Mucosa of descending colon (tissue), 3 donors: ENCODE measurements around the gene SULT4A1. TPM values are rescaled to one million over a fixed set of nuclear protein-coding genes. Genes with fewer than 3 reads are reported as not detected.

Experiments
- ATAC-seq: fragments of 200-7000 bp; cut with Tn5 transposase; one replicate; pipeline ENCODE4 v1.9.1; 2020; ENCODE audit warnings: mild to moderate bottlenecking, moderate library complexity
- DNase-seq, 3 donors: peaks; one replicate each; pipeline ENCODE4 v3.0.0-alpha.2; 2020
- H3K36me3 ChIP-seq: fragments of 200-600 bp; one replicate; pipeline ENCODE4 v1.8.0; 2021; ENCODE audit warnings: low read depth, mild to moderate bottlenecking
- H3K4me1 ChIP-seq: fragments of 200-600 bp; one replicate; pipeline ENCODE4 v1.8.0; 2021; ENCODE audit warnings: low read depth, mild to moderate bottlenecking
- H3K4me3 ChIP-seq: fragments of 200-600 bp; one replicate; pipeline ENCODE4 v1.8.0; 2021; ENCODE audit warnings: mild to moderate bottlenecking
- H3K9me3 ChIP-seq: fragments of 200-600 bp; one replicate; pipeline ENCODE4 v1.8.0; 2021; ENCODE audit warnings: mild to moderate bottlenecking
- intact Hi-C, 2 donors: fragments of 100-400 bp; cut with DNase I in 1 of 2; cut with micrococcal nuclease in 1 of 2; formaldehyde crosslinking; loops; one replicate each; pipeline versions ENCODE4 v1.11.0 to v1.11.1; 2022; cut with DNase I, micrococcal nuclease
- total RNA-seq, 3 donors: library from RNA; stranded (reverse); fragmentation: NEBNext Ultra II Directional in 2 of 3; extraction: Animal tissue kit (Norgen Biotek cat#: 25700) in 2 of 3; gene quantifications; one replicate each; pipeline versions ENCODE4 v1.2.1 to v1.2.4, GENCODE V29; 2021 to 2023
- TF ChIP-seq, protein P1 (sequence below): fragments of 200-600 bp; IDR thresholded peaks from one replicate; pipeline ENCODE4 v1.8.0; 2022; ENCODE audit warnings: antibody characterized with exemption, mild to moderate bottlenecking
- donor health status: DM: no; HTN: no; CAD: no; lungs with moderate emphysema.
- donor health status: DM: no; HTN: no; CAD: no.
- donor health status: DM: no; HTN: yes; CAD: no.

The SULT4A1 gene
- total RNA-seq, 3 donors from 2014 or later = 0.34 to 4.1 TPM; not detected in 1

DNA sequence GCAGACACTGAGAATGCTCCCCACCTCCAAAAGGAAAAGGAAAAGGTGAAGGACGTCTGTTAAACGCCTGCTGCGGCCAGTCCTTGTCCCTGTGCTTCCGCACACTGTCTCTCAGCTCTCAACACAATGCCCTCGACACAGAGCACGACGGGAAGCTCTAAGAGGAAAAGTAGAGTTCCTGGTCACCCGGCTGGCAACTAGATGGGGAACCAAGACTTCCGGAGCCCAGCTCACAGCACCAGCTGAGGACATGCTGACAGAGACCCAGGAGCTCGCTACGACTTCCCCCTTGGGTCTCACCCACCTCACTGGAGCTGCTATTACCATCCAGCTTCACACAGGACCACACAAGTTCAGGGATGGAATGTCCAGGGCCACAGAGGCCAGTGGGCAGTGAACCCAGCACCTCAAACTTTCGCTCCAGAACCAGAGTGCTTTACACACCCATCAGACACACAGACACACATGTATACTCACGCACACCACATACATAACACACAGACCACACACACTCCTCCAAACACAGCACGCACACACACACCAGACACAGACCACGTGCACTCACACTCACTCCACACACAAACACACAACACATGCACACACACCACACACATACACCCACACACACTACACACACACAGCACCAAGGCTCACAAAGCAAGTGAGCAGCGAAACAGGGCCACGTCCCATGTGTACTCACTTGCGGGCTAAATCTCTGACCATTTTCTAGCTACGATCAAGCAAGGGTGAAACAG lies 9.6 kb downstream of the SULT4A1 start:
- no peaks in the 10 kb centered on the region for H3K4me1 ChIP-seq
- H3K36me3 ChIP-seq = no peaks in the 10 kb centered on the region
- intact Hi-C loops = no loop called here
- peak in 1 of 3 donors; percentile 16 for DNase-seq
- TF ChIP-seq, protein P1, sequence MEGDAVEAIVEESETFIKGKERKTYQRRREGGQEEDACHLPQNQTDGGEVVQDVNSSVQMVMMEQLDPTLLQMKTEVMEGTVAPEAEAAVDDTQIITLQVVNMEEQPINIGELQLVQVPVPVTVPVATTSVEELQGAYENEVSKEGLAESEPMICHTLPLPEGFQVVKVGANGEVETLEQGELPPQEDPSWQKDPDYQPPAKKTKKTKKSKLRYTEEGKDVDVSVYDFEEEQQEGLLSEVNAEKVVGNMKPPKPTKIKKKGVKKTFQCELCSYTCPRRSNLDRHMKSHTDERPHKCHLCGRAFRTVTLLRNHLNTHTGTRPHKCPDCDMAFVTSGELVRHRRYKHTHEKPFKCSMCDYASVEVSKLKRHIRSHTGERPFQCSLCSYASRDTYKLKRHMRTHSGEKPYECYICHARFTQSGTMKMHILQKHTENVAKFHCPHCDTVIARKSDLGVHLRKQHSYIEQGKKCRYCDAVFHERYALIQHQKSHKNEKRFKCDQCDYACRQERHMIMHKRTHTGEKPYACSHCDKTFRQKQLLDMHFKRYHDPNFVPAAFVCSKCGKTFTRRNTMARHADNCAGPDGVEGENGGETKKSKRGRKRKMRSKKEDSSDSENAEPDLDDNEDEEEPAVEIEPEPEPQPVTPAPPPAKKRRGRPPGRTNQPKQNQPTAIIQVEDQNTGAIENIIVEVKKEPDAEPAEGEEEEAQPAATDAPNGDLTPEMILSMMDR = no peak
- no peaks in the 10 kb centered on the region for H3K9me3 ChIP-seq
- H3K4me3 ChIP-seq = no peak overlapping the region
- ATAC-seq = no peak

GRCh38 chr22:43851979-43852307 lies 10.4 kb downstream of the SULT4A1 start:
- no peak for DNase-seq
- H3K4me3 ChIP-seq = no peak overlapping the region
- TF ChIP-seq, protein P1 = no peak
- no peak for ATAC-seq
- intact Hi-C loops = no loop called here
- no peaks in the 10 kb centered on the region for H3K9me3 ChIP-seq
- no peaks in the 10 kb centered on the region for H3K4me1 ChIP-seq
- no peaks in the 10 kb centered on the region for H3K36me3 ChIP-seq

- DNase-seq (peak in 1 of 3 donors; percentile 12), ATAC-seq (no peak)
- Histone ChIP-seq H3K9me3 (no peaks in the 10 kb centered on the region), H3K36me3 (no peaks in the 10 kb centered on the region), H3K4me3 (no peak overlapping the region), H3K4me1 (no peaks in the 10 kb centered on the region)
- TF ChIP-seq, protein P1 = no peak
- intact Hi-C loops = no loop called here
These were observed 11.0 kb downstream of the SULT4A1 start for GRCh38 chr22:43851058-43851978.

- Histone ChIP-seq H3K36me3 (no peaks in the 10 kb centered on the region), H3K4me3 (no peak overlapping the region), H3K4me1 (no peaks in the 10 kb centered on the region), H3K9me3 (no peaks in the 10 kb centered on the region)
- ATAC-seq (no peak), DNase-seq (peak in 1 of 3 donors; percentile 19)
- TF ChIP-seq, protein P1 = no peak
- intact Hi-C loops = no loop called here
These were observed 11.8 kb downstream of the SULT4A1 start for GRCh38 chr22:43850529-43850928.

DNA sequence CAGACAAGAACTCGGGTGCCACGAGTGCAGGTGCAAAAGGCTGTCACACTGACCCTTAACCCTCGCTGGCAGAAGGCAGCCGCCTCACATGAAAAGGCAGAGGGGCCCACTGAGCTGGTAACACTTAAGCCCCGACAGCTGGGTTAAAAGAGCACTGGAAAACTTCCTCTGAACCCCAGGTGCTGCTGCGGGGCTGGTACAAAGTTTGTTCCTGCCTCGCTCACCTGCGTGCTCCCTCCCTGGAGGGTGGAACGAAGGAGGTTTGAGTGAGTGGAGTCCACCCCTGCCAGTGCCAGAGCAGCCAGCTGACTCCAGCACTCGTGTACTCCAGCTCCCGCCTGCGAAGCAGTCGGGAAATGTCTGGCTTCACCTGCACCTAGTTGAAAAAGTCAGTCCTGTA lies 12.6 kb downstream of the SULT4A1 start:
- intact Hi-C loops = no loop called here
- TF ChIP-seq, protein P1 = no peak
- no peak overlapping the region for H3K4me3 ChIP-seq
- H3K9me3 ChIP-seq = no peaks in the 10 kb centered on the region
- H3K4me1 ChIP-seq = no peaks in the 10 kb centered on the region
- no peaks in the 10 kb centered on the region for H3K36me3 ChIP-seq
- DNase-seq (peak in 1 of 3 donors; percentile 17), ATAC-seq (no peak)
